Measurements from ENCODE around the gene HAVCR1. TPM values are rescaled to one million over a fixed set of nuclear protein-coding genes. Genes with fewer than 3 reads are reported as not detected.

The HAVCR1 gene
- polyA plus RNA-seq (2013) = 0.83 and 1.1 TPM in 2 replicates

GRCh38 chr5:157059093-157059539 lies at the start of gene HAVCR1:
Gene HAVCR1 (minus strand): TSS chr5:157059116. CDS start chr5:157057943, 1,173 bp downstream.
- H2AK5ac ChIP-seq (ENCODE audit: low read length) = no peak within 1 kb of the TSS
- no peak within 1 kb of the TSS for H3K4me3 ChIP-seq (ENCODE audit: low read depth, low read length)
- no peak within 1 kb of the TSS for H2BK5ac ChIP-seq (ENCODE audit: low read depth, low read length, poor library complexity)
- H3K27ac ChIP-seq (ENCODE audit: low read depth, low read length) = no peak within 1 kb of the TSS
- no peak within 1 kb of the TSS for H3K4ac ChIP-seq (ENCODE audit: low read depth, low read length)
- H3K23ac ChIP-seq (ENCODE audit: low read length) = no peak within 1 kb of the TSS
- H3K9ac ChIP-seq (ENCODE audit: low read length) = no peak within 1 kb of the TSS
- no peaks in the 10 kb centered on the region for H3K79me1 ChIP-seq (ENCODE audit: low read length)
- no peak within 1 kb of the TSS for H4K12ac ChIP-seq (ENCODE audit: low read depth, low read length)
- no peak for DNase-seq
- no peak within 1 kb of the TSS for H2AFZ ChIP-seq (ENCODE audit: insufficient read depth, low read length, poor library complexity)
- H3K14ac ChIP-seq (ENCODE audit: low read length) = no peak within 1 kb of the TSS
- no CpG with 5 or more reads among the region's 9 CpGs for WGBS (ENCODE audit: extremely low coverage, insufficient coverage, insufficient read length)
- H3K18ac ChIP-seq (ENCODE audit: low read length) = no peak within 1 kb of the TSS
- H3K27me3 ChIP-seq (ENCODE audit: insufficient read depth, low read length) = no peaks in the 10 kb centered on the region
- H4K91ac ChIP-seq (ENCODE audit: low read depth, low read length) = no peak within 1 kb of the TSS
- H3K36me3 ChIP-seq (ENCODE audit: control insufficient read depth in 1 of 2, insufficient read depth in 2 of 2, low read length in 2 of 2) = no peaks in the 10 kb centered on the region
- H4K8ac ChIP-seq (ENCODE audit: low read depth, low read length) = no peak within 1 kb of the TSS
- no peak within 1 kb of the TSS for H2BK120ac ChIP-seq (ENCODE audit: insufficient read depth, low read length, poor library complexity)
- H3K4me1 ChIP-seq (ENCODE audit: control insufficient read depth in 1 of 2, insufficient read depth in 2 of 2, low read length in 2 of 2) = no peaks in the 10 kb centered on the region
- no peaks in the 10 kb centered on the region for H3K79me2 ChIP-seq (ENCODE audit: control insufficient read depth, insufficient read depth, low read length, poor library complexity)
- no peaks in the 10 kb centered on the region for H3K9me3 ChIP-seq (ENCODE audit: insufficient read depth, low read depth, low read length)
- H2BK12ac ChIP-seq (ENCODE audit: low read length) = no peak within 1 kb of the TSS
- H3K4me2 ChIP-seq (ENCODE audit: low read length) = no peak within 1 kb of the TSS

GRCh38 chr5:157107508-157107907 lies 48.6 kb upstream of the HAVCR1 start:
- H3K4me2 ChIP-seq (ENCODE audit: low read length) = peak overlapping the region; percentile 38
- H3K79me2 ChIP-seq (ENCODE audit: control insufficient read depth, insufficient read depth, low read length, poor library complexity) = no peaks in the 10 kb centered on the region
- no peak overlapping the region for H3K4me3 ChIP-seq (ENCODE audit: low read depth, low read length)
- no peak overlapping the region for H2BK5ac ChIP-seq (ENCODE audit: low read depth, low read length, poor library complexity)
- no peak overlapping the region for H3K9ac ChIP-seq (ENCODE audit: low read length)
- no peaks in the 10 kb centered on the region for H3K9me3 ChIP-seq (ENCODE audit: insufficient read depth, low read depth, low read length)
- H3K36me3 ChIP-seq (ENCODE audit: control insufficient read depth in 1 of 2, insufficient read depth in 2 of 2, low read length in 2 of 2) = no peaks in the 10 kb centered on the region
- H3K4ac ChIP-seq (ENCODE audit: low read depth, low read length) = no peak overlapping the region
- H3K18ac ChIP-seq (ENCODE audit: low read length) = no peak overlapping the region
- H3K27me3 ChIP-seq (ENCODE audit: insufficient read depth, low read length) = no peaks in the 10 kb centered on the region
- H2AK5ac ChIP-seq (ENCODE audit: low read length) = no peak overlapping the region
- no peak overlapping the region for H2BK12ac ChIP-seq (ENCODE audit: low read length)
- DNase-seq = peak; percentile 39 to 44
- no peak overlapping the region for H3K23ac ChIP-seq (ENCODE audit: low read length)
- H3K79me1 ChIP-seq (ENCODE audit: low read length) = peaks cover 8% of the 10 kb centered on the region
- H2AFZ ChIP-seq (ENCODE audit: insufficient read depth, low read length, poor library complexity) = no peak overlapping the region
- no peak overlapping the region for H4K91ac ChIP-seq (ENCODE audit: low read depth, low read length)
- no peak overlapping the region for H3K27ac ChIP-seq (ENCODE audit: low read depth, low read length)
- H3K4me1 ChIP-seq (ENCODE audit: control insufficient read depth in 1 of 2, insufficient read depth in 2 of 2, low read length in 2 of 2) = peaks cover 9 to 11% of the 10 kb centered on the region in 2 experiments
- no peak overlapping the region for H4K8ac ChIP-seq (ENCODE audit: low read depth, low read length)
- no peak overlapping the region for H3K14ac ChIP-seq (ENCODE audit: low read length)
- H2BK120ac ChIP-seq (ENCODE audit: insufficient read depth, low read length, poor library complexity) = no peak overlapping the region
- no peak overlapping the region for H4K12ac ChIP-seq (ENCODE audit: low read depth, low read length)
- no CpG with 5 or more reads among the region's 3 CpGs for WGBS (ENCODE audit: extremely low coverage, insufficient coverage, insufficient read length)

- H2BK12ac ChIP-seq (ENCODE audit: low read length) = peak overlapping the region; percentile 55
- no peak overlapping the region for H4K12ac ChIP-seq (ENCODE audit: low read depth, low read length)
- H3K27ac ChIP-seq (ENCODE audit: low read depth, low read length) = peak overlapping the region; percentile 41
- no CpG with 5 or more reads among the region's 14 CpGs for WGBS (ENCODE audit: extremely low coverage, insufficient coverage, insufficient read length)
- no peak overlapping the region for H3K9ac ChIP-seq (ENCODE audit: low read length)
- peak overlapping the region; percentile 22 for H4K8ac ChIP-seq (ENCODE audit: low read depth, low read length)
- H2BK120ac ChIP-seq (ENCODE audit: insufficient read depth, low read length, poor library complexity) = peak overlapping the region; percentile 9
- peaks cover 9 to 11% of the 10 kb centered on the region in 2 experiments for H3K4me1 ChIP-seq (ENCODE audit: control insufficient read depth in 1 of 2, insufficient read depth in 2 of 2, low read length in 2 of 2)
- no peak overlapping the region for H3K4me3 ChIP-seq (ENCODE audit: low read depth, low read length)
- no peak overlapping the region for H3K18ac ChIP-seq (ENCODE audit: low read length)
- H2AFZ ChIP-seq (ENCODE audit: insufficient read depth, low read length, poor library complexity) = no peak overlapping the region
- no peaks in the 10 kb centered on the region for H3K27me3 ChIP-seq (ENCODE audit: insufficient read depth, low read length)
- H3K4ac ChIP-seq (ENCODE audit: low read depth, low read length) = no peak overlapping the region
- H3K9me3 ChIP-seq (ENCODE audit: insufficient read depth, low read depth, low read length) = no peaks in the 10 kb centered on the region
- H2AK5ac ChIP-seq (ENCODE audit: low read length) = no peak overlapping the region
- no peak overlapping the region for H3K4me2 ChIP-seq (ENCODE audit: low read length)
- H3K79me2 ChIP-seq (ENCODE audit: control insufficient read depth, insufficient read depth, low read length, poor library complexity) = no peaks in the 10 kb centered on the region
- peak; percentile 22 to 42 for DNase-seq
- H3K23ac ChIP-seq (ENCODE audit: low read length) = no peak overlapping the region
- H3K79me1 ChIP-seq (ENCODE audit: low read length) = peaks cover 8% of the 10 kb centered on the region
- H3K36me3 ChIP-seq (ENCODE audit: control insufficient read depth in 1 of 2, insufficient read depth in 2 of 2, low read length in 2 of 2) = no peaks in the 10 kb centered on the region
- H4K91ac ChIP-seq (ENCODE audit: low read depth, low read length) = peak overlapping the region; percentile 31
- peak overlapping the region; percentile 7 for H3K14ac ChIP-seq (ENCODE audit: low read length)
- H2BK5ac ChIP-seq (ENCODE audit: low read depth, low read length, poor library complexity) = peak overlapping the region; percentile 43
Observed at GRCh38 chr5:157106630-157107461, 47.9 kb upstream of the HAVCR1 start.

DNA sequence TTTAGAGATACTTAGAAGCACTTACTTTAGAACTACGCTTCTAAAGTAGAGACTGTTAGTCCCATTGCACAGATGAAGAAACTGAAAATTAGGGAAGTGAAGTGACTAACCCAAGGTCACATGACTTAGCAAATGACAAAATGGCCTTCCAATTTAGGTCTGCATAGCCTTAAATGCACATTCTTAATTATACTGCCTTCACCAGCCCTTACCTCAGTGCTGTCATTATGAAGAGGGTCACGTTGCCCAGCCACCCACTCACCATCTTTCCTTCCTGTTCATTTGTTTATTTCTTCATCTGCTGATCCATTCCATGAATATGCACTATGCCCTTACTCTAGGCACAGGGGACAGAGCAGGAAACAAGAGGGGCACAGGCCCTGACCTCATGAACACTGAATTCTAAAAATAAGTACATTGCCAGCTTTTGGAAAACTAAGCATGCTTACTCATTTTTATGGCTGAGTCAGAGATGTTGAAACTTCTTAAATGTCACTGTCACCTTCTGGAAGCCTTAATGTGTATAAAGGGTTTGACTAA lies 41.3 kb upstream of the HAVCR1 start:
- Histone ChIP-seq H3K18ac (ENCODE audit: low read length) (no peak overlapping the region), H4K91ac (ENCODE audit: low read depth, low read length) (no peak overlapping the region), H3K36me3 (ENCODE audit: control insufficient read depth in 1 of 2, insufficient read depth in 2 of 2, low read length in 2 of 2) (no peaks in the 10 kb centered on the region), H3K9me3 (ENCODE audit: insufficient read depth, low read depth, low read length) (no peaks in the 10 kb centered on the region), H3K4me1 (ENCODE audit: control insufficient read depth in 1 of 2, insufficient read depth in 2 of 2, low read length in 2 of 2) (no peaks in the 10 kb centered on the region), H2AK5ac (ENCODE audit: low read length) (no peak overlapping the region), H3K27ac (ENCODE audit: low read depth, low read length) (no peak overlapping the region), H3K79me2 (ENCODE audit: control insufficient read depth, insufficient read depth, low read length, poor library complexity) (no peaks in the 10 kb centered on the region), H3K79me1 (ENCODE audit: low read length) (peaks cover 2% of the 10 kb centered on the region), H3K4me2 (ENCODE audit: low read length) (no peak overlapping the region), H3K23ac (ENCODE audit: low read length) (no peak overlapping the region), H4K8ac (ENCODE audit: low read depth, low read length) (no peak overlapping the region), H4K12ac (ENCODE audit: low read depth, low read length) (no peak overlapping the region), H3K27me3 (ENCODE audit: insufficient read depth, low read length) (no peaks in the 10 kb centered on the region), H3K14ac (ENCODE audit: low read length) (no peak overlapping the region), H3K9ac (ENCODE audit: low read length) (no peak overlapping the region), H3K4me3 (ENCODE audit: low read depth, low read length) (no peak overlapping the region), H2BK120ac (ENCODE audit: insufficient read depth, low read length, poor library complexity) (no peak overlapping the region), H2BK12ac (ENCODE audit: low read length) (peak overlapping the region; percentile 31), H2BK5ac (ENCODE audit: low read depth, low read length, poor library complexity) (no peak overlapping the region), H3K4ac (ENCODE audit: low read depth, low read length) (no peak overlapping the region), H2AFZ (ENCODE audit: insufficient read depth, low read length, poor library complexity) (no peak overlapping the region)
- DNase-seq = peak in 1 of 2 donors; percentile 47
- no CpG with 5 or more reads among the region's 2 CpGs for WGBS (ENCODE audit: extremely low coverage, insufficient coverage, insufficient read length)
